SK-N-SH (cell line): ENCODE measurements around the gene MAP2K2.

Source experiments
- CHD2 ChIP-seq: fragments of 150-350 bp; IDR thresholded peaks from 2 replicates; pipeline ENCODE4 v1.6.1; 2018; ENCODE audit warnings: low read length; ENCODE audit not compliant: partially characterized antibody
- CTCF ChIP-seq: fragments of 200-600 bp; sonication (generic); IDR thresholded peaks from 2 replicates; pipeline ENCODE4 v1.6.1; 2017; ENCODE audit warnings: antibody characterized with exemption, mild to moderate bottlenecking, moderate library complexity
- JUND ChIP-seq: IDR thresholded peaks from 2 replicates; pipeline ENCODE4 v1.4.0; 2012
- MAX ChIP-seq: IDR thresholded peaks from 2 replicates; pipeline ENCODE4 v1.4.0; 2012; ENCODE audit warnings: low read depth
- MEF2A ChIP-seq: IDR thresholded peaks from 2 replicates; pipeline ENCODE4 v1.4.0; 2012; ENCODE audit warnings: low read depth, borderline replicate concordance
- PBX3 ChIP-seq: IDR thresholded peaks from 2 replicates; pipeline ENCODE4; 2012
- POLR2AphosphoS5 ChIP-seq: IDR thresholded peaks from 2 replicates; pipeline ENCODE4 v1.6.1; 2012; ENCODE audit warnings: low read depth, low read length
- RAD21 ChIP-seq: IDR thresholded peaks from 2 replicates; pipeline ENCODE4 v1.6.1; 2012; ENCODE audit warnings: mild to moderate bottlenecking, low read length
- RCOR1 ChIP-seq: fragments of 150-350 bp; IDR thresholded peaks from 2 replicates; pipeline ENCODE4 v1.6.1; 2017; ENCODE audit warnings: antibody characterized with exemption, low read length
- REST ChIP-seq: IDR thresholded peaks from 2 replicates; pipeline ENCODE4 v1.6.1; 2012; ENCODE audit warnings: mild to moderate bottlenecking, low read depth, low read length, moderate library complexity
- SMC3 ChIP-seq: IDR thresholded peaks from 2 replicates; pipeline ENCODE4 v1.6.1; 2012; ENCODE audit warnings: low read depth, low read length, improper control_type of control experiment
- TEAD4 ChIP-seq: IDR thresholded peaks from 2 replicates; pipeline ENCODE4 v1.4.0; 2012; ENCODE audit warnings: mild to moderate bottlenecking, borderline replicate concordance; ENCODE audit not compliant: insufficient read depth
- USF2 ChIP-seq: fragments of 150-350 bp; IDR thresholded peaks from 2 replicates; pipeline ENCODE4 v1.6.1; 2017; ENCODE audit warnings: antibody characterized with exemption, low read length, low read depth, borderline replicate concordance

GRCh38 chr19:4053423-4054324 is 70.2 kb downstream of the MAP2K2 start:
- no peak for TF ChIP-seq POLR2AphosphoS5
- TF ChIP-seq CHD2: no peak
- no peak for TF ChIP-seq RCOR1
- TF ChIP-seq USF2: no peak
- no peak for TF ChIP-seq CTCF
- TF ChIP-seq PBX3: no peak
- no peak for TF ChIP-seq JUND
- no peak for TF ChIP-seq MAX
- TF ChIP-seq MEF2A: no peak
- TF ChIP-seq RAD21: no peak
- no peak for TF ChIP-seq SMC3
- no peak for TF ChIP-seq REST
- no peak for TF ChIP-seq TEAD4
